Suprapubic skin (tissue), 4 donors: ENCODE results near the gene SIL1. TPM values are rescaled to one million over a fixed set of nuclear protein-coding genes. Genes with fewer than 3 reads are reported as not detected.

Experiments used
- DNase-seq, 2 donors: peaks; one replicate each; pipeline ENCODE4 v3.0.0-alpha.2; 2019; ENCODE audit warnings: low spot score in 2 of 2
- H3K27ac ChIP-seq: fragments of 200-600 bp; sonication (generic); one replicate; pipeline ENCODE4 v1.5.1; 2019
- H3K27me3 ChIP-seq: fragments of 200-600 bp; sonication (generic); one replicate; pipeline ENCODE4 v1.5.1; 2019
- H3K36me3 ChIP-seq: fragments of 200-600 bp; sonication (generic); one replicate; pipeline ENCODE4 v1.5.1; 2019
- H3K4me1 ChIP-seq: fragments of 200-600 bp; sonication (generic); one replicate; pipeline ENCODE4 v1.5.1; 2019
- H3K4me3 ChIP-seq: fragments of 200-600 bp; sonication (generic); one replicate; pipeline ENCODE4 v1.5.1; 2019; ENCODE audit warnings: mild to moderate bottlenecking
- H3K9me3 ChIP-seq: fragments of 200-600 bp; sonication (generic); one replicate; pipeline ENCODE4 v1.5.1; 2019
- EP300 ChIP-seq: sonication (generic); formaldehyde crosslinking; IDR thresholded peaks from one replicate; pipeline ENCODE4 v1.6.1; 2017; ENCODE audit warnings: antibody characterized with exemption
- POLR2A ChIP-seq, 2 donors: fragments of 450-650 bp; IDR thresholded peaks; one replicate each; pipeline ENCODE4 v1.6.1; 2017; ENCODE audit warnings: antibody characterized with exemption in 2 of 2, mild to moderate bottlenecking in 2 of 2, moderate library complexity in 2 of 2
- POLR2AphosphoS5 ChIP-seq, 3 donors: sonication (generic); formaldehyde crosslinking; IDR thresholded peaks; one replicate each; pipeline ENCODE4 v1.6.1; 2017; ENCODE audit warnings: antibody characterized with exemption in 3 of 3
- WGBS: methylation state at CpG from one replicate; pipeline ENCODE4 v1.1.5; 2018; 5-methylcytosine and 5-hydroxymethylcytosine counted together
- total RNA-seq, 4 donors: library from RNA; depleted of rRNA; stranded (reverse); fragments of >200 nt; gene quantifications; one replicate each; pipeline ENCODE4 v1.1.0, GENCODE V29; 2016
- TF ChIP-seq, protein P1 (sequence below), 2 donors: fragments of 200-600 bp in 1 of 2; fragments of 450-650 bp in 1 of 2; sonication (generic) in 1 of 2; IDR thresholded peaks; one replicate each; pipeline ENCODE4 v1.5.1; 2016 to 2019; ENCODE audit warnings: antibody characterized with exemption in 2 of 2, mild to moderate bottlenecking in 1 of 2, moderate library complexity in 1 of 2

The SIL1 gene
- 10 to 100 TPM; 38.5 to 54.6 (median 41.7) TPM for total RNA-seq

DNA sequence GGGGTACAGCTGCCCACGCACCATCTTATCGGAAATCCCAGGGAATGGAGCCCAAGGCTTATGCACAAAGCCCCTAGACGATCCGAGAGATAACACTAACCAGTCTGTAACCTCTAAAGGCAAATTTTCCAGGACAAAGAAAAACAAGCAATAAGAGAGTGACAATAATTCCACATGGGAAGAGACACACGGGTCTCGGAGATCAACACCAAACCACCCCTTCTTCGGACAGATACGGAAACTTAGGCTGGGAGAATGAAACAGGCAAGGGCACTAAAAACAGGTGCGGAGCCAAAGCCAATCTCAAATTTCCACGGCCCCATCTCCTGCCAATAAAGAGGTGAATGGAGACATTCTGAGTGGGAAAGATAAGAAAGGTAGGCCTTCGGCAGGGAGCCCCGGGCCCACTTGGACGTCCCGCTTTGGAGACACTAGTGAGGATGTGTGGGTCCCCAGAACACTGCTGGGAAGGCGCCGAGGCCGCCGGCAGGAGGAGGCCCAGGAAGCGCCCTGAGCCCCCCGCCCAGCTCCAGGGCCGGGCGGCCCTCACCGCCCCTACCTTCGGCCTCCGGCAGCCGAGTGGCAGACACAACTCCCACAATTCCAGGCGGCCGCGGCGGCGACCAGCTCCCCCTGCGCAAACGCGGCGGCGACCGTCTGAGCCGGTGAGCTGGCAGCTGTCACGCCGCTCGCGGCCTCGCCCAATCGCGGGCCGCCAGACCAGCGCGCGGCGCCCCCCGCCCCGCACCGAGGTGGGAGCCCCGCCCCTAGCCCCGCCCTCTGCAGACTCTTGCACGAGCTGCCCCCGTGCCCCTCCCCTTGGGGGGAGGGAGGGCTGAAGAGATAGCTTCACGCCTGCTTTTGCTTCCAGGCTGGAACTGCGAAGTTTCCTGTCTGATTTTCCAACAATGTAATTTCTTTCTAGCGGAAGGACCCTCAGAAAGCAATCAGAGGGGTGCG lies at the start of gene SIL1:
Gene SIL1 (minus strand): TSS at position 659 of the 960 bp plus-strand sequence. CDS start 70,525 bp downstream, outside the sequence.
- H3K9me3 ChIP-seq: no peaks in the 10 kb centered on the region
- 2% methylated on average over 27 of the region's 61 CpGs for WGBS
- peaks cover 16% of the 10 kb centered on the region for H3K4me1 ChIP-seq
- peak within 1 kb of the TSS; percentile 74 for H3K27ac ChIP-seq
- TF ChIP-seq POLR2A (IDR thresholded peaks at IDR 0.05) (peak; percentile 80 to 91), POLR2AphosphoS5 (IDR thresholded peaks at IDR 0.05) (peak in 2 of 3 donors; percentile 32 to 72), EP300 (no peak)
- TF ChIP-seq, protein P1, sequence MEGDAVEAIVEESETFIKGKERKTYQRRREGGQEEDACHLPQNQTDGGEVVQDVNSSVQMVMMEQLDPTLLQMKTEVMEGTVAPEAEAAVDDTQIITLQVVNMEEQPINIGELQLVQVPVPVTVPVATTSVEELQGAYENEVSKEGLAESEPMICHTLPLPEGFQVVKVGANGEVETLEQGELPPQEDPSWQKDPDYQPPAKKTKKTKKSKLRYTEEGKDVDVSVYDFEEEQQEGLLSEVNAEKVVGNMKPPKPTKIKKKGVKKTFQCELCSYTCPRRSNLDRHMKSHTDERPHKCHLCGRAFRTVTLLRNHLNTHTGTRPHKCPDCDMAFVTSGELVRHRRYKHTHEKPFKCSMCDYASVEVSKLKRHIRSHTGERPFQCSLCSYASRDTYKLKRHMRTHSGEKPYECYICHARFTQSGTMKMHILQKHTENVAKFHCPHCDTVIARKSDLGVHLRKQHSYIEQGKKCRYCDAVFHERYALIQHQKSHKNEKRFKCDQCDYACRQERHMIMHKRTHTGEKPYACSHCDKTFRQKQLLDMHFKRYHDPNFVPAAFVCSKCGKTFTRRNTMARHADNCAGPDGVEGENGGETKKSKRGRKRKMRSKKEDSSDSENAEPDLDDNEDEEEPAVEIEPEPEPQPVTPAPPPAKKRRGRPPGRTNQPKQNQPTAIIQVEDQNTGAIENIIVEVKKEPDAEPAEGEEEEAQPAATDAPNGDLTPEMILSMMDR (IDR thresholded peaks at IDR 0.05): no peak
- H3K4me3 ChIP-seq: peak within 1 kb of the TSS; percentile 49
- H3K27me3 ChIP-seq: no peaks in the 10 kb centered on the region
- H3K36me3 ChIP-seq: no peaks in the 10 kb centered on the region
- peak; percentile 95 to 97 for DNase-seq

- no peak overlapping the region for H3K4me3 ChIP-seq
- TF ChIP-seq POLR2AphosphoS5 (IDR thresholded peaks at IDR 0.05): no peak
- TF ChIP-seq, protein P1 (IDR thresholded peaks at IDR 0.05): no peak
- TF ChIP-seq EP300: no peak
- TF ChIP-seq POLR2A (IDR thresholded peaks at IDR 0.05): no peak
- H3K27me3 ChIP-seq: no peaks in the 10 kb centered on the region
- H3K27ac ChIP-seq: no peak overlapping the region
- no peak for DNase-seq
- WGBS: 21% methylated on average over 4 of the region's 4 CpGs
- H3K9me3 ChIP-seq: no peaks in the 10 kb centered on the region
- H3K4me1 ChIP-seq: peaks cover 6% of the 10 kb centered on the region
- no peaks in the 10 kb centered on the region for H3K36me3 ChIP-seq
Measured at GRCh38 chr5:139246394-139246793, 48.2 kb upstream of the SIL1 start.

- Histone ChIP-seq H3K27ac (no peak overlapping the region), H3K36me3 (no peaks in the 10 kb centered on the region), H3K4me3 (no peak overlapping the region), H3K27me3 (no peaks in the 10 kb centered on the region), H3K9me3 (no peaks in the 10 kb centered on the region), H3K4me1 (peaks cover 6% of the 10 kb centered on the region)
- no peak for TF ChIP-seq POLR2AphosphoS5 (IDR thresholded peaks at IDR 0.05)
- no peak for TF ChIP-seq EP300
- TF ChIP-seq, protein P1 (IDR thresholded peaks at IDR 0.05): no peak
- no peak for TF ChIP-seq POLR2A (IDR thresholded peaks at IDR 0.05)
- DNase-seq: no peak
Measured at GRCh38 chr5:139245637-139246339, 47.6 kb upstream of the SIL1 start.

- Histone ChIP-seq H3K4me3 (no peak overlapping the region), H3K9me3 (no peaks in the 10 kb centered on the region), H3K27ac (no peak overlapping the region), H3K36me3 (no peaks in the 10 kb centered on the region), H3K4me1 (peaks cover 6% of the 10 kb centered on the region), H3K27me3 (no peaks in the 10 kb centered on the region)
- no peak for DNase-seq
- 65% methylated on average over 4 of the region's 4 CpGs for WGBS
- no peak for TF ChIP-seq EP300
- no peak for TF ChIP-seq POLR2A (IDR thresholded peaks at IDR 0.05)
- TF ChIP-seq, protein P1 (IDR thresholded peaks at IDR 0.05): no peak
Measured at GRCh38 chr5:139243425-139243970, 45.3 kb upstream of the SIL1 start.

- WGBS: 95% methylated on average over 4 of the region's 4 CpGs
- Histone ChIP-seq H3K36me3 (no peaks in the 10 kb centered on the region), H3K4me1 (peaks cover 1% of the 10 kb centered on the region), H3K27ac (no peak overlapping the region), H3K9me3 (no peaks in the 10 kb centered on the region), H3K4me3 (no peak overlapping the region), H3K27me3 (no peaks in the 10 kb centered on the region)
- no peak for TF ChIP-seq EP300
- TF ChIP-seq POLR2AphosphoS5 (IDR thresholded peaks at IDR 0.05): no peak
- TF ChIP-seq, protein P1 (IDR thresholded peaks at IDR 0.05): no peak
- TF ChIP-seq POLR2A (IDR thresholded peaks at IDR 0.05): no peak
- DNase-seq: no peak
Measured at GRCh38 chr5:139241139-139241538, 43.0 kb upstream of the SIL1 start.
